SH-SY5Y (cell line): ENCODE results near the gene LTB.

Source experiments
- GATA2 ChIP-seq: IDR thresholded peaks from 2 replicates; pipeline ENCODE4 v1.6.1; 2011; ENCODE audit warnings: mild to moderate bottlenecking, low read depth, low read length
- GATA3 ChIP-seq: IDR thresholded peaks from 2 replicates; pipeline ENCODE4 v1.6.1; 2011; ENCODE audit warnings: low read depth, mild to moderate bottlenecking, low read length, moderate library complexity

GRCh38 chr6:31530659-31531058 lies 51.6 kb downstream of the LTB start:
- TF ChIP-seq GATA2 (no peak), GATA3 (no peak)
